K562 (cell line): ENCODE measurements around the gene CFAP20DC. TPM values are rescaled to one million over a fixed set of nuclear protein-coding genes. Genes with fewer than 3 reads are reported as not detected.

Experiments used
- ATAC-seq: fragments of 200-7000 bp; cut with Tn5 transposase; 3 replicates; pipeline ENCODE4 v1.9.1; 2020; ENCODE audit warnings: moderate library complexity
- BruUV-seq: library from RNA; stranded (reverse); fragments of 400-500 nt; replicated peaks from 2 replicates; lab custom pipeline; 2021; lab: Mats Ljungman, UMichigan
- CTCF ChIA-PET: fragments of 300-600 bp; formaldehyde crosslinking; extraction: SDS; loops from one replicate; lab custom pipeline; 2021; ENCODE audit warnings: low intra/inter-chr PET ratio; lab: Yijun Ruan, JAX
- POLR2A ChIA-PET: fragments of 300-600, 350-650 bp; sonication (Branson Sonifier 250); formaldehyde crosslinking; extraction: SDS; loops from one replicate; lab custom pipeline; 2021; ENCODE audit warnings: antibody characterized with exemption, inconsistent platforms; lab: Yijun Ruan, JAX
- DNase-seq, 4 experiments: peaks; one replicate each; pipeline versions ENCODE4 v3.0.0 to v3.0.0-alpha.2; 2011 to 2018; ENCODE audit warnings: low spot score in 3 of 4, mixed read lengths in 3 of 4; ENCODE audit errors: extremely low read depth in 1 of 4
- FAIRE-seq: peaks from 2 replicates; lab custom pipeline; 2011; peaks lifted over from hg19 to GRCh38; lab: Jason Lieb, UNC
- H2AFZ ChIP-seq: 2 replicates; pipeline ENCODE4 v1.6.0; 2011; ENCODE audit warnings: low read depth, low read length, control low read depth, inconsistent platforms
- H3K27ac ChIP-seq: fragments of 200-600 bp; 3 replicates; pipeline ENCODE4 v1.8.0; 2011; ENCODE audit warnings: low read depth, mild to moderate bottlenecking, control low read depth, inconsistent platforms, low read length, moderate library complexity, mixed read lengths; ENCODE audit errors: extremely low read depth
- H3K27me3 ChIP-seq, 2 experiments: fragments of 300-600 bp in 1 of 2; 2 replicates in 1 of 2; 3 replicates in 1 of 2; pipeline versions ENCODE4 v1.6.0 to v1.8.0; 2011; ENCODE audit warnings: inconsistent platforms in 2 of 2, low read length in 2 of 2, mild to moderate bottlenecking in 1 of 2, mixed read lengths in 1 of 2, moderate library complexity in 1 of 2; ENCODE audit not compliant: control insufficient read depth in 2 of 2, insufficient read depth in 2 of 2
- H3K36me3 ChIP-seq: fragments of 300-600 bp; 3 replicates; pipeline ENCODE4 v1.8.0; 2011; ENCODE audit warnings: mild to moderate bottlenecking, low read length, inconsistent platforms; ENCODE audit not compliant: control insufficient read depth, insufficient read depth
- H3K4me1 ChIP-seq, 2 experiments: fragments of 200-600 bp in 1 of 2; replicated peaks in 1 of 2; 2 replicates in 1 of 2; 3 replicates in 1 of 2; pipeline versions ENCODE4 v1.5.1 to v1.8.0; 2011; ENCODE audit warnings: inconsistent platforms in 2 of 2, low read length in 2 of 2, mild to moderate bottlenecking in 1 of 2, mixed read lengths in 1 of 2, moderate library complexity in 1 of 2; ENCODE audit not compliant: control insufficient read depth in 2 of 2, insufficient read depth in 2 of 2
- H3K4me2 ChIP-seq: 2 replicates; pipeline ENCODE4 v1.6.1; 2011; ENCODE audit warnings: low read length, control low read depth, inconsistent platforms, mixed read lengths; ENCODE audit not compliant: insufficient read depth
- H3K4me3 ChIP-seq: fragments of 200-600 bp; sonication (generic), shearing (Covaris generic); 2 replicates; pipeline ENCODE4 v1.5.1; 2016; ENCODE audit warnings: control low read depth, inconsistent platforms
- H3K79me2 ChIP-seq: fragments of 200-600 bp; 3 replicates; pipeline ENCODE4 v1.8.0; 2011; ENCODE audit warnings: low read length, inconsistent platforms; ENCODE audit not compliant: control insufficient read depth, insufficient read depth
- H3K9ac ChIP-seq, 2 experiments: 2 replicates each; pipeline versions ENCODE4 v1.6.0 to v1.6.1; 2011; ENCODE audit warnings: low read depth in 2 of 2, low read length in 2 of 2, control low read depth in 1 of 2, inconsistent platforms in 1 of 2, mild to moderate bottlenecking in 1 of 2, mixed read lengths in 1 of 2; ENCODE audit not compliant: insufficient read depth in 1 of 2
- H3K9me1 ChIP-seq: one replicate; pipeline ENCODE4 v1.6.0; 2011; ENCODE audit warnings: inconsistent platforms, mild to moderate bottlenecking, low read length, moderate library complexity; ENCODE audit not compliant: control insufficient read depth, insufficient read depth
- H3K9me3 ChIP-seq: replicated peaks from 2 replicates; pipeline ENCODE4 v1.5.1; 2011; ENCODE audit warnings: low read depth, low read length, inconsistent platforms; ENCODE audit not compliant: control insufficient read depth, insufficient read depth
- H4K20me1 ChIP-seq: replicated peaks from 2 replicates; pipeline ENCODE4 v1.6.1; 2011; ENCODE audit warnings: low read length, inconsistent platforms, mixed read lengths; ENCODE audit not compliant: control insufficient read depth, insufficient read depth
- ATF6 ChIP-seq: sonication (generic); formaldehyde crosslinking; IDR thresholded peaks from 2 replicates; pipeline ENCODE4 v1.4.0; 2020; ENCODE audit warnings: mild to moderate bottlenecking, missing genetic modification reagents
- BCOR ChIP-seq: fragments of 450-650 bp; IDR thresholded peaks from 2 replicates; pipeline ENCODE4 v1.6.1; 2016
- ESRRA ChIP-seq: fragments of 450-650 bp; IDR thresholded peaks from 2 replicates; pipeline ENCODE4 v1.6.1; 2014; ENCODE audit warnings: low read depth, mild to moderate bottlenecking, moderate library complexity, borderline replicate concordance
- ETS2 ChIP-seq: IDR thresholded peaks from 2 replicates; pipeline ENCODE4 v1.6.1; 2016; ENCODE audit warnings: borderline replicate concordance, missing genetic modification characterization, mild to moderate bottlenecking, moderate library complexity, missing compliant biosample characterization; ENCODE audit not compliant: poor library complexity, severe bottlenecking
- KLF6 ChIP-seq: fragments of 250-450 bp; sonication (Bioruptor Pico); IDR thresholded peaks from 2 replicates; pipeline ENCODE4 v1.4.0; 2020; ENCODE audit warnings: mild to moderate bottlenecking, moderate library complexity, borderline replicate concordance
- NR2F6 ChIP-seq: fragments of 450-650 bp; formaldehyde crosslinking; IDR thresholded peaks from 2 replicates; pipeline ENCODE4 v1.4.0; 2020; ENCODE audit warnings: mild to moderate bottlenecking
- POLR2G ChIP-seq: fragments of 200-400 bp; formaldehyde crosslinking; IDR thresholded peaks from 2 replicates; pipeline ENCODE4 v1.6.1; 2017; ENCODE audit warnings: low read depth, mild to moderate bottlenecking, antibody characterized with exemption, low read length, moderate library complexity
- RBFOX2 ChIP-seq: fragments of 200-400 bp; formaldehyde crosslinking; IDR thresholded peaks from 2 replicates; pipeline ENCODE4 v1.6.1; 2017; ENCODE audit warnings: low read depth, mild to moderate bottlenecking, low read length, moderate library complexity
- TCF7 ChIP-seq: sonication (generic); IDR thresholded peaks from 2 replicates; pipeline ENCODE4 v1.6.1; 2016; ENCODE audit warnings: antibody characterized with exemption, borderline replicate concordance
- ZBTB17 ChIP-seq: fragments of 450-650 bp; formaldehyde crosslinking; IDR thresholded peaks from 2 replicates; pipeline ENCODE4 v1.4.0; 2020; ENCODE audit warnings: mild to moderate bottlenecking
- ZNF217 ChIP-seq: sonication (generic); formaldehyde crosslinking; IDR thresholded peaks from 2 replicates; pipeline ENCODE4 v1.8.0; 2022; ENCODE audit warnings: mild to moderate bottlenecking, missing genetic modification reagents
- ZNF778 ChIP-seq: fragments of 450-650 bp; formaldehyde crosslinking; IDR thresholded peaks from 2 replicates; pipeline ENCODE4 v1.4.0; 2020; ENCODE audit warnings: mild to moderate bottlenecking, moderate library complexity
- ZNF780A ChIP-seq: fragments of 250-450 bp; sonication (Bioruptor Pico); IDR thresholded peaks from 2 replicates; pipeline ENCODE4 v1.5.0; 2021; ENCODE audit warnings: mild to moderate bottlenecking
- ZZZ3 ChIP-seq: fragments of 450-650 bp; IDR thresholded peaks from 2 replicates; pipeline ENCODE4 v1.6.1; 2016; ENCODE audit warnings: antibody characterized with exemption, mild to moderate bottlenecking, moderate library complexity
- WGBS: fragments of 100-300 bp; shearing (Covaris generic); methylation state at CpG from one replicate; pipeline ENCODE4 v1.1.6; 2016; ENCODE audit warnings: low coverage, mixed read lengths; ENCODE audit not compliant: insufficient coverage; ENCODE audit errors: missing lambda C conversion rate; 5-methylcytosine and 5-hydroxymethylcytosine counted together
- in situ Hi-C: fragments of 300-500 bp; cut with MboI; formaldehyde crosslinking; loops from 4 replicates; pipeline ENCODE4 v1.15.0; 2018; ENCODE audit warnings: inconsistent platforms, mixed read lengths
- intact Hi-C: fragments of 100-400 bp; cut with micrococcal nuclease; formaldehyde crosslinking; loops from 2 replicates; pipeline ENCODE4 v1.14.2; 2022
- polyA plus RNA-seq, 8 experiments: library from polyadenylated mRNA; depleted of rRNA in 4 of 8; stranded (reverse) in 5 of 8; unstranded in 3 of 8; fragments of >200 nt; fragmentation: Nextera tagmentation in 2 of 8; fragmentation: Illumina TruSeq in 1 of 8; extraction: Ambion mirVana in 2 of 8; extraction: Trizol in 1 of 8; gene quantifications; 2 replicates each; pipeline versions ENCODE4 v1.2.1 to v1.2.3, GENCODE V29; 2011 to 2014; ENCODE audit warnings: inconsistent platforms in 1 of 8, missing spikeins in 1 of 8
- total RNA-seq, 7 experiments: library from RNA; depleted of rRNA in 6 of 7; stranded (reverse); fragments of >200 nt in 6 of 7; fragmentation: Illumina TruSeq in 2 of 7; extraction: Trizol in 2 of 7; gene quantifications; 2 replicates each; pipeline versions ENCODE4 v1.2.1 to v1.2.3, GENCODE V29; 2011 to 2021; ENCODE audit warnings: low replicate concordance in 1 of 7
- TF ChIP-seq, protein P1 (sequence below): fragments of 450-650 bp; IDR thresholded peaks from 2 replicates; pipeline ENCODE4 v1.6.1; 2016
- TF ChIP-seq, protein P2 (sequence below): IDR thresholded peaks from 2 replicates; pipeline ENCODE4 v1.6.1; 2011; ENCODE audit warnings: borderline replicate concordance, low read depth, mild to moderate bottlenecking, moderate library complexity, low read length; ENCODE audit not compliant: insufficient read depth, poor library complexity, severe bottlenecking
- TF ChIP-seq, protein P3 (sequence below): fragments of 250-450 bp; sonication (Bioruptor Pico); IDR thresholded peaks from 2 replicates; pipeline ENCODE4 v1.5.0; 2021

The CFAP20DC gene
- total and polyA plus RNA-seq, 9 of the 15 experiments (the other 6 are each of a cell fraction or from before 2014, with no cell fraction given), result 1.6 to 5.9 (median 4.6) TPM

DNA sequence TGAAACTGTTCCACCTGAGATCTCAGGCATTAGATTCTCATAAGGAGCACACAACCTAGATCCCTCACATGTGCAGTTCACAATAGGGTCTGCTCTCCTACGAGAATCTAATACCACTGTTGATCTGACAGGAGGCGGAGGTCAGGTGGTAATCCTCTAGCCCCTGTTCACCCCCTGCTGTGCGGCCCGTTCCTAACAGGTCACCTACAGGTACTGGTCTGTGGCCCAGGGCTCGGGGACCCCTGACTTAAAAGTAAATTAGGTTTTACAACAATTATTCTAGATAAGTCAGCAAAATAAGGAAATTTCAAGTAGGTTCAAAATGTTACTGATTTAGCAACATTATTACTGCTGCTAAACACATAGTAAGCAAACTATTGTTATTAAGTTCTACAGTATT, 58.2 kb downstream of the CFAP20DC start:
- no peak overlapping the region for H2AFZ ChIP-seq
- no peaks in the 10 kb centered on the region for H3K9me1 ChIP-seq
- no peaks in the 10 kb centered on the region for H3K27me3 ChIP-seq
- in situ Hi-C loops (no loop called here), intact Hi-C loops (loop anchor here (5.0 kb wide), 1 partner anchor 221 kb away; no protein-coding TSS in a partner anchor)
- no peak overlapping the region for H3K4me2 ChIP-seq
- FAIRE-seq (no peak), DNase-seq (no peak), ATAC-seq (no peak)
- 32% methylated on average over 5 of the region's 5 CpGs for WGBS
- no peaks in the 10 kb centered on the region for H3K79me2 ChIP-seq
- ChIA-PET CTCF (no interaction called here), POLR2A (no interaction called here)
- H3K9ac ChIP-seq, result no peak overlapping the region
- no peaks in the 10 kb centered on the region for H3K9me3 ChIP-seq
- TF ChIP-seq ATF6 (CRISPR knock-in tag), result no peak
- no peak for TF ChIP-seq ZNF217 (CRISPR knock-in tag)
- TF ChIP-seq POLR2G, result no peak
- TF ChIP-seq, protein P1, sequence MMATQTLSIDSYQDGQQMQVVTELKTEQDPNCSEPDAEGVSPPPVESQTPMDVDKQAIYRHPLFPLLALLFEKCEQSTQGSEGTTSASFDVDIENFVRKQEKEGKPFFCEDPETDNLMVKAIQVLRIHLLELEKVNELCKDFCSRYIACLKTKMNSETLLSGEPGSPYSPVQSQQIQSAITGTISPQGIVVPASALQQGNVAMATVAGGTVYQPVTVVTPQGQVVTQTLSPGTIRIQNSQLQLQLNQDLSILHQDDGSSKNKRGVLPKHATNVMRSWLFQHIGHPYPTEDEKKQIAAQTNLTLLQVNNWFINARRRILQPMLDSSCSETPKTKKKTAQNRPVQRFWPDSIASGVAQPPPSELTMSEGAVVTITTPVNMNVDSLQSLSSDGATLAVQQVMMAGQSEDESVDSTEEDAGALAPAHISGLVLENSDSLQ, result no peak
- no peak for TF ChIP-seq KLF6 (CRISPR knock-in tag)
- no peak for TF ChIP-seq ZZZ3
- no peak for TF ChIP-seq ZNF778 (CRISPR knock-in tag)
- no peak for TF ChIP-seq ZBTB17 (CRISPR knock-in tag)
- no peak for TF ChIP-seq BCOR
- TF ChIP-seq, protein P2, sequence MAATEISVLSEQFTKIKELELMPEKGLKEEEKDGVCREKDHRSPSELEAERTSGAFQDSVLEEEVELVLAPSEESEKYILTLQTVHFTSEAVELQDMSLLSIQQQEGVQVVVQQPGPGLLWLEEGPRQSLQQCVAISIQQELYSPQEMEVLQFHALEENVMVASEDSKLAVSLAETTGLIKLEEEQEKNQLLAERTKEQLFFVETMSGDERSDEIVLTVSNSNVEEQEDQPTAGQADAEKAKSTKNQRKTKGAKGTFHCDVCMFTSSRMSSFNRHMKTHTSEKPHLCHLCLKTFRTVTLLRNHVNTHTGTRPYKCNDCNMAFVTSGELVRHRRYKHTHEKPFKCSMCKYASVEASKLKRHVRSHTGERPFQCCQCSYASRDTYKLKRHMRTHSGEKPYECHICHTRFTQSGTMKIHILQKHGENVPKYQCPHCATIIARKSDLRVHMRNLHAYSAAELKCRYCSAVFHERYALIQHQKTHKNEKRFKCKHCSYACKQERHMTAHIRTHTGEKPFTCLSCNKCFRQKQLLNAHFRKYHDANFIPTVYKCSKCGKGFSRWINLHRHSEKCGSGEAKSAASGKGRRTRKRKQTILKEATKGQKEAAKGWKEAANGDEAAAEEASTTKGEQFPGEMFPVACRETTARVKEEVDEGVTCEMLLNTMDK, result no peak
- TF ChIP-seq, protein P3, sequence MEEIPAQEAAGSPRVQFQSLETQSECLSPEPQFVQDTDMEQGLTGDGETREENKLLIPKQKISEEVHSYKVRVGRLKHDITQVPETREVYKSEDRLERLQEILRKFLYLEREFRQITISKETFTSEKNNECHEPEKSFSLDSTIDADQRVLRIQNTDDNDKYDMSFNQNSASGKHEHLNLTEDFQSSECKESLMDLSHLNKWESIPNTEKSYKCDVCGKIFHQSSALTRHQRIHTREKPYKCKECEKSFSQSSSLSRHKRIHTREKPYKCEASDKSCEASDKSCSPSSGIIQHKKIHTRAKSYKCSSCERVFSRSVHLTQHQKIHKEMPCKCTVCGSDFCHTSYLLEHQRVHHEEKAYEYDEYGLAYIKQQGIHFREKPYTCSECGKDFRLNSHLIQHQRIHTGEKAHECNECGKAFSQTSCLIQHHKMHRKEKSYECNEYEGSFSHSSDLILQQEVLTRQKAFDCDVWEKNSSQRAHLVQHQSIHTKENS (CRISPR knock-in tag), result no peak
- TF ChIP-seq ESRRA, result no peak
- TF ChIP-seq ZNF780A (CRISPR knock-in tag), result no peak
- no peak for TF ChIP-seq TCF7
- no peak for TF ChIP-seq NR2F6 (CRISPR knock-in tag)
- TF ChIP-seq RBFOX2, result no peak
- no peak for TF ChIP-seq ETS2 (tag)
- 0 out of 5 replicates have a peak, but pooled peaks cover 0 to 2% of the 10 kb centered on the region in 2 experiments for H3K4me1 ChIP-seq
- no peak overlapping the region for H3K27ac ChIP-seq
- H4K20me1 ChIP-seq, result no peaks in the 10 kb centered on the region
- H3K4me3 ChIP-seq, result no peak overlapping the region
- no TSS peak for BruUV-seq
- H3K36me3 ChIP-seq, result no peaks in the 10 kb centered on the region
